Measurements from ENCODE around the gene CKS1B. TPM values are rescaled to one million over a fixed set of nuclear protein-coding genes. Genes with fewer than 3 reads are reported as not detected.

Gene CKS1B
- total and polyA plus RNA-seq, 4 donors, result 22.3 to 38.2 (median 30.2) TPM

DNA sequence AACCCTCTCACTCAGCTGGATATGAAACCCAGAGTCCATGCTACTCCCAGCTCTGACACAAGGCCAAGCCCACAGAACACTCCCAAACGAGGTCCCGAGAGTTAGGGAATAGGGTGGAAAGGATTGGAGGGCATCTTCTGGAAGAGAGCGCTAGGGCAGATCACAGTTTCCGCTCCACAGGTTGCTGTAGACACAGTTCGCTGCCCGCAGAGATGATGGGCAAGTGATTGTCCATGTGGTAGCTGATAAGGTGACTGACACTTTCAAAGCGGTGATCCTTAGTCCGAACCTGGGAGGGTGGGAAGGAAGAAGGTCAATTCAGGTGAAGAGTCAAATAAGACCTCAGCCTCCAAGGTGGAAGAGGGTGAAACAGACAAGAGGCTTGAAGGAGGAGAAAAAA lies 10.8 kb upstream of the CKS1B start:
- Histone ChIP-seq H3K36me3 (ENCODE audit: control insufficient read depth in 4 of 4, insufficient read depth in 4 of 4, low read length in 4 of 4) (peaks cover 18 to 52% (median 38%) of the 10 kb centered on the region in 4 donors), H3K27ac (ENCODE audit: low read depth in 1 of 2, low read length in 1 of 2) (no peak overlapping the region), H3K4me3 (no peak overlapping the region), H3K9ac (ENCODE audit: insufficient read depth in 1 of 2, low read length in 2 of 2) (no peak overlapping the region), H3K4me1 (ENCODE audit: control insufficient read depth in 5 of 5, insufficient read depth in 5 of 5, low read length in 5 of 5) (peaks cover 5 to 24% (median 9%) of the 10 kb centered on the region in 5 donors), H3K27me3 (ENCODE audit: control insufficient read depth in 3 of 3, insufficient read depth in 3 of 3, low read length in 2 of 3) (no peaks in the 10 kb centered on the region), H3K9me3 (ENCODE audit: control insufficient read depth in 4 of 4, insufficient read depth in 3 of 4, low read length in 3 of 4) (no peaks in the 10 kb centered on the region)
- TF ChIP-seq, protein P1, sequence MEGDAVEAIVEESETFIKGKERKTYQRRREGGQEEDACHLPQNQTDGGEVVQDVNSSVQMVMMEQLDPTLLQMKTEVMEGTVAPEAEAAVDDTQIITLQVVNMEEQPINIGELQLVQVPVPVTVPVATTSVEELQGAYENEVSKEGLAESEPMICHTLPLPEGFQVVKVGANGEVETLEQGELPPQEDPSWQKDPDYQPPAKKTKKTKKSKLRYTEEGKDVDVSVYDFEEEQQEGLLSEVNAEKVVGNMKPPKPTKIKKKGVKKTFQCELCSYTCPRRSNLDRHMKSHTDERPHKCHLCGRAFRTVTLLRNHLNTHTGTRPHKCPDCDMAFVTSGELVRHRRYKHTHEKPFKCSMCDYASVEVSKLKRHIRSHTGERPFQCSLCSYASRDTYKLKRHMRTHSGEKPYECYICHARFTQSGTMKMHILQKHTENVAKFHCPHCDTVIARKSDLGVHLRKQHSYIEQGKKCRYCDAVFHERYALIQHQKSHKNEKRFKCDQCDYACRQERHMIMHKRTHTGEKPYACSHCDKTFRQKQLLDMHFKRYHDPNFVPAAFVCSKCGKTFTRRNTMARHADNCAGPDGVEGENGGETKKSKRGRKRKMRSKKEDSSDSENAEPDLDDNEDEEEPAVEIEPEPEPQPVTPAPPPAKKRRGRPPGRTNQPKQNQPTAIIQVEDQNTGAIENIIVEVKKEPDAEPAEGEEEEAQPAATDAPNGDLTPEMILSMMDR (IDR thresholded peaks at IDR 0.05; ENCODE audit: control extremely low read depth, extremely low read depth), result no peak
- ATAC-seq (ENCODE audit: insufficient read depth, low FRiP score) (no peak), DNase-seq (no peak)
- 88 to 90% methylated on average over 8 of the region's 8 CpGs for WGBS, 2 donors

GRCh38 chr1:154964359-154964758 lies 10.1 kb upstream of the CKS1B start:
- TF ChIP-seq, protein P1 (IDR thresholded peaks at IDR 0.05; ENCODE audit: control extremely low read depth, extremely low read depth), result no peak
- Histone ChIP-seq H3K9me3 (ENCODE audit: control insufficient read depth in 4 of 4, insufficient read depth in 3 of 4, low read length in 3 of 4) (no peaks in the 10 kb centered on the region), H3K4me1 (ENCODE audit: control insufficient read depth in 5 of 5, insufficient read depth in 5 of 5, low read length in 5 of 5) (peaks cover 5 to 31% (median 15%) of the 10 kb centered on the region in 5 donors), H3K4me3 (no peak overlapping the region), H3K27me3 (ENCODE audit: control insufficient read depth in 3 of 3, insufficient read depth in 3 of 3, low read length in 2 of 3) (no peaks in the 10 kb centered on the region), H3K36me3 (ENCODE audit: control insufficient read depth in 4 of 4, insufficient read depth in 4 of 4, low read length in 4 of 4) (peaks cover 18 to 54% (median 35%) of the 10 kb centered on the region in 4 donors), H3K9ac (ENCODE audit: insufficient read depth in 1 of 2, low read length in 2 of 2) (no peak overlapping the region), H3K27ac (ENCODE audit: low read depth in 1 of 2, low read length in 1 of 2) (no peak overlapping the region)
- DNase-seq, result no peak
- no peak for ATAC-seq (ENCODE audit: insufficient read depth, low FRiP score)
- 88 to 90% methylated on average over 6 of the region's 6 CpGs for WGBS, 2 donors

GRCh38 chr1:154966111-154966510 lies 8.4 kb upstream of the CKS1B start:
- H3K27ac ChIP-seq (ENCODE audit: low read depth in 1 of 2, low read length in 1 of 2), result no peak overlapping the region
- no peaks in the 10 kb centered on the region for H3K9me3 ChIP-seq (ENCODE audit: control insufficient read depth in 4 of 4, insufficient read depth in 3 of 4, low read length in 3 of 4)
- H3K9ac ChIP-seq (ENCODE audit: insufficient read depth in 1 of 2, low read length in 2 of 2), result no peak overlapping the region
- TF ChIP-seq, protein P1 (IDR thresholded peaks at IDR 0.05; ENCODE audit: control extremely low read depth, extremely low read depth), result no peak
- WGBS, 2 donors, result 88 to 91% methylated on average over 7 of the region's 7 CpGs
- H3K27me3 ChIP-seq (ENCODE audit: control insufficient read depth in 3 of 3, insufficient read depth in 3 of 3, low read length in 2 of 3), result no peaks in the 10 kb centered on the region
- H3K4me3 ChIP-seq, result no peak overlapping the region
- H3K4me1 ChIP-seq (ENCODE audit: control insufficient read depth in 5 of 5, insufficient read depth in 5 of 5, low read length in 5 of 5), result peaks cover 0 to 41% (median 21%) of the 10 kb centered on the region in 5 donors
- H3K36me3 ChIP-seq (ENCODE audit: control insufficient read depth in 4 of 4, insufficient read depth in 4 of 4, low read length in 4 of 4), result peaks cover 18 to 53% (median 33%) of the 10 kb centered on the region in 4 donors
- ATAC-seq (ENCODE audit: insufficient read depth, low FRiP score) (no peak), DNase-seq (no peak)

All from lung (tissue), 12 donors.